Measurements from ENCODE around the gene ERG.

Gene ERG

GRCh38 chr21:38495696-38496095 is 2.6 kb downstream of the ERG start:
- Histone ChIP-seq H3K36me3 (ENCODE audit: control insufficient read depth in 1 of 2, insufficient read depth in 2 of 2, low read length in 2 of 2) (no peaks in the 10 kb centered on the region), H3K4me1 (ENCODE audit: control insufficient read depth in 1 of 2, insufficient read depth in 2 of 2, low read length in 2 of 2) (no peaks in the 10 kb centered on the region), H3K9me3 (ENCODE audit: control insufficient read depth in 1 of 2, low read length in 2 of 2) (no peaks in the 10 kb centered on the region), H3K27me3 (ENCODE audit: low read depth, low read length) (no peaks in the 10 kb centered on the region), H3K27ac (ENCODE audit: low read length) (peak overlapping the region; percentile 71), H3K4me3 (ENCODE audit: low read depth in 1 of 2, low read length in 2 of 2) (peak overlapping the region; percentile 17 to 29)

- no peaks in the 10 kb centered on the region for H3K36me3 ChIP-seq (ENCODE audit: control insufficient read depth in 1 of 2, insufficient read depth in 2 of 2, low read length in 2 of 2)
- H3K4me3 ChIP-seq (ENCODE audit: low read depth in 1 of 2, low read length in 2 of 2): peak overlapping the region; percentile 17 to 29
- no peak overlapping the region for H3K27ac ChIP-seq (ENCODE audit: low read length)
- H3K27me3 ChIP-seq (ENCODE audit: low read depth, low read length): no peaks in the 10 kb centered on the region
- H3K9me3 ChIP-seq (ENCODE audit: control insufficient read depth in 1 of 2, low read length in 2 of 2): no peaks in the 10 kb centered on the region
- no peaks in the 10 kb centered on the region for H3K4me1 ChIP-seq (ENCODE audit: control insufficient read depth in 1 of 2, insufficient read depth in 2 of 2, low read length in 2 of 2)
These were observed 3.0 kb downstream of the ERG start for GRCh38 chr21:38495242-38495641.

- Histone ChIP-seq H3K27ac (ENCODE audit: low read length) (no peak overlapping the region), H3K4me3 (ENCODE audit: low read depth in 1 of 2, low read length in 2 of 2) (peak overlapping the region in 1 of 2 donors; percentile 17), H3K4me1 (ENCODE audit: control insufficient read depth in 1 of 2, insufficient read depth in 2 of 2, low read length in 2 of 2) (no peaks in the 10 kb centered on the region), H3K9me3 (ENCODE audit: control insufficient read depth in 1 of 2, low read length in 2 of 2) (no peaks in the 10 kb centered on the region), H3K27me3 (ENCODE audit: low read depth, low read length) (no peaks in the 10 kb centered on the region), H3K36me3 (ENCODE audit: control insufficient read depth in 1 of 2, insufficient read depth in 2 of 2, low read length in 2 of 2) (no peaks in the 10 kb centered on the region)
These were observed 3.6 kb downstream of the ERG start for GRCh38 chr21:38494703-38495102.

- Histone ChIP-seq H3K9me3 (ENCODE audit: control insufficient read depth in 1 of 2, low read length in 2 of 2) (no peaks in the 10 kb centered on the region), H3K4me3 (ENCODE audit: low read depth in 1 of 2, low read length in 2 of 2) (no peak overlapping the region), H3K27ac (ENCODE audit: low read length) (no peak overlapping the region), H3K36me3 (ENCODE audit: control insufficient read depth in 1 of 2, insufficient read depth in 2 of 2, low read length in 2 of 2) (no peaks in the 10 kb centered on the region), H3K4me1 (ENCODE audit: control insufficient read depth in 1 of 2, insufficient read depth in 2 of 2, low read length in 2 of 2) (no peaks in the 10 kb centered on the region), H3K27me3 (ENCODE audit: low read depth, low read length) (no peaks in the 10 kb centered on the region)
These were observed 4.0 kb downstream of the ERG start for GRCh38 chr21:38494251-38494642.

- Histone ChIP-seq H3K4me3 (ENCODE audit: low read depth in 1 of 2, low read length in 2 of 2) (no peak overlapping the region), H3K9me3 (ENCODE audit: control insufficient read depth in 1 of 2, low read length in 2 of 2) (no peaks in the 10 kb centered on the region), H3K4me1 (ENCODE audit: control insufficient read depth in 1 of 2, insufficient read depth in 2 of 2, low read length in 2 of 2) (no peaks in the 10 kb centered on the region), H3K27me3 (ENCODE audit: low read depth, low read length) (no peaks in the 10 kb centered on the region), H3K27ac (ENCODE audit: low read length) (no peak overlapping the region), H3K36me3 (ENCODE audit: control insufficient read depth in 1 of 2, insufficient read depth in 2 of 2, low read length in 2 of 2) (no peaks in the 10 kb centered on the region)
These were observed 4.6 kb downstream of the ERG start for GRCh38 chr21:38493549-38494250.

- no peak overlapping the region for H3K27ac ChIP-seq (ENCODE audit: low read length)
- H3K4me3 ChIP-seq (ENCODE audit: low read depth in 1 of 2, low read length in 2 of 2): no peak overlapping the region
- H3K36me3 ChIP-seq (ENCODE audit: control insufficient read depth in 1 of 2, insufficient read depth in 2 of 2, low read length in 2 of 2): no peaks in the 10 kb centered on the region
- H3K9me3 ChIP-seq (ENCODE audit: control insufficient read depth in 1 of 2, low read length in 2 of 2): no peaks in the 10 kb centered on the region
- H3K27me3 ChIP-seq (ENCODE audit: low read depth, low read length): no peaks in the 10 kb centered on the region
- H3K4me1 ChIP-seq (ENCODE audit: control insufficient read depth in 1 of 2, insufficient read depth in 2 of 2, low read length in 2 of 2): no peaks in the 10 kb centered on the region
These were observed 6.3 kb downstream of the ERG start for GRCh38 chr21:38492007-38492406.

GRCh38 chr21:38491536-38491935 is 6.7 kb downstream of the ERG start:
- no peaks in the 10 kb centered on the region for H3K9me3 ChIP-seq (ENCODE audit: control insufficient read depth in 1 of 2, low read length in 2 of 2)
- no peaks in the 10 kb centered on the region for H3K27me3 ChIP-seq (ENCODE audit: low read depth, low read length)
- no peak overlapping the region for H3K27ac ChIP-seq (ENCODE audit: low read length)
- H3K4me3 ChIP-seq (ENCODE audit: low read depth in 1 of 2, low read length in 2 of 2): no peak overlapping the region
- H3K36me3 ChIP-seq (ENCODE audit: control insufficient read depth in 1 of 2, insufficient read depth in 2 of 2, low read length in 2 of 2): no peaks in the 10 kb centered on the region
- no peaks in the 10 kb centered on the region for H3K4me1 ChIP-seq (ENCODE audit: control insufficient read depth in 1 of 2, insufficient read depth in 2 of 2, low read length in 2 of 2)

GRCh38 chr21:38490411-38491020 is 7.8 kb downstream of the ERG start:
- Histone ChIP-seq H3K4me1 (ENCODE audit: control insufficient read depth in 1 of 2, insufficient read depth in 2 of 2, low read length in 2 of 2) (no peaks in the 10 kb centered on the region), H3K27ac (ENCODE audit: low read length) (no peak overlapping the region), H3K9me3 (ENCODE audit: control insufficient read depth in 1 of 2, low read length in 2 of 2) (no peaks in the 10 kb centered on the region), H3K4me3 (ENCODE audit: low read depth in 1 of 2, low read length in 2 of 2) (no peak overlapping the region), H3K27me3 (ENCODE audit: low read depth, low read length) (no peaks in the 10 kb centered on the region), H3K36me3 (ENCODE audit: control insufficient read depth in 1 of 2, insufficient read depth in 2 of 2, low read length in 2 of 2) (no peaks in the 10 kb centered on the region)

- no peak overlapping the region for H3K4me3 ChIP-seq (ENCODE audit: low read depth in 1 of 2, low read length in 2 of 2)
These were observed 8.5 kb downstream of the ERG start for GRCh38 chr21:38489729-38490128.

GRCh38 chr21:38489271-38489652 is 9.0 kb downstream of the ERG start:
- Histone ChIP-seq H3K4me3 (ENCODE audit: low read depth in 1 of 2, low read length in 2 of 2) (no peak overlapping the region), H3K9me3 (ENCODE audit: control insufficient read depth in 1 of 2, low read length in 2 of 2) (no peaks in the 10 kb centered on the region), H3K36me3 (ENCODE audit: control insufficient read depth in 1 of 2, insufficient read depth in 2 of 2, low read length in 2 of 2) (no peaks in the 10 kb centered on the region), H3K27ac (ENCODE audit: low read length) (no peak overlapping the region), H3K27me3 (ENCODE audit: low read depth, low read length) (no peaks in the 10 kb centered on the region), H3K4me1 (ENCODE audit: control insufficient read depth in 1 of 2, insufficient read depth in 2 of 2, low read length in 2 of 2) (no peaks in the 10 kb centered on the region)

More at GRCh38 chr21:38489729-38490128, 8.5 kb downstream of the ERG start:
- Histone ChIP-seq H3K27me3 (ENCODE audit: low read depth, low read length) (no peaks in the 10 kb centered on the region), H3K9me3 (ENCODE audit: control insufficient read depth in 1 of 2, low read length in 2 of 2) (no peaks in the 10 kb centered on the region), H3K4me1 (ENCODE audit: control insufficient read depth in 1 of 2, insufficient read depth in 2 of 2, low read length in 2 of 2) (no peaks in the 10 kb centered on the region), H3K27ac (ENCODE audit: low read length) (no peak overlapping the region), H3K36me3 (ENCODE audit: control insufficient read depth in 1 of 2, insufficient read depth in 2 of 2, low read length in 2 of 2) (no peaks in the 10 kb centered on the region)

- no peaks in the 10 kb centered on the region for H3K27me3 ChIP-seq (ENCODE audit: low read depth, low read length)
- no peaks in the 10 kb centered on the region for H3K9me3 ChIP-seq (ENCODE audit: control insufficient read depth in 1 of 2, low read length in 2 of 2)
- H3K27ac ChIP-seq (ENCODE audit: low read length): no peak overlapping the region
- no peaks in the 10 kb centered on the region for H3K36me3 ChIP-seq (ENCODE audit: control insufficient read depth in 1 of 2, insufficient read depth in 2 of 2, low read length in 2 of 2)
- no peaks in the 10 kb centered on the region for H3K4me1 ChIP-seq (ENCODE audit: control insufficient read depth in 1 of 2, insufficient read depth in 2 of 2, low read length in 2 of 2)
- H3K4me3 ChIP-seq (ENCODE audit: low read depth in 1 of 2, low read length in 2 of 2): no peak overlapping the region
These were observed 9.5 kb downstream of the ERG start for GRCh38 chr21:38488640-38489270.

Measured in muscle layer of duodenum (tissue), 2 donors.